Ascending aorta (tissue), 2 donors: ENCODE data around the gene CGB2. TPM values are rescaled to one million over a fixed set of nuclear protein-coding genes. Genes with fewer than 3 reads are reported as not detected.

Experiments
- DNase-seq, 2 donors: peaks; one replicate each; pipeline ENCODE4 v3.0.0-alpha.2; 2019; ENCODE audit warnings: low spot score in 2 of 2
- H3K27ac ChIP-seq, 2 donors: fragments of 200-600 bp; sonication (generic); one replicate each; pipeline ENCODE4 v1.5.1; 2016 to 2017; ENCODE audit warnings: mild to moderate bottlenecking in 1 of 2
- H3K27me3 ChIP-seq: fragments of 200-600 bp; sonication (generic); one replicate; pipeline ENCODE4 v1.5.1; 2017
- H3K36me3 ChIP-seq, 2 donors: fragments of 200-600 bp; sonication (generic); one replicate each; pipeline ENCODE4 v1.5.1; 2016
- H3K4me1 ChIP-seq, 2 donors: fragments of 200-600 bp; sonication (generic); one replicate each; pipeline ENCODE4 v1.5.1; 2016 to 2017; ENCODE audit warnings: mild to moderate bottlenecking in 1 of 2
- H3K4me3 ChIP-seq, 2 donors: fragments of 200-600 bp; sonication (generic); one replicate each; pipeline ENCODE4 v1.5.1; 2016 to 2017; ENCODE audit warnings: mild to moderate bottlenecking in 1 of 2
- H3K9me3 ChIP-seq, 2 donors: fragments of 200-600 bp; sonication (generic); one replicate each; pipeline ENCODE4 v1.5.1; 2016
- CTCF ChIP-seq, 3 experiments: fragments of 200-600 bp in 2 of 3; fragments of 450-650 bp in 1 of 3; sonication (generic) in 2 of 3; IDR thresholded peaks; one replicate each; pipeline ENCODE4 v1.5.1; 2016 to 2019; ENCODE audit warnings: antibody characterized with exemption in 3 of 3, mild to moderate bottlenecking in 1 of 3, moderate library complexity in 1 of 3
- intact Hi-C: fragments of 100-400 bp; cut with DNase I; formaldehyde crosslinking; loops from one replicate; pipeline ENCODE4 v1.15.1; 2023
- total RNA-seq: library from RNA; depleted of rRNA; stranded (reverse); fragments of >200 nt; gene quantifications from one replicate; pipeline ENCODE4 v1.1.0, GENCODE V29; 2016

Gene CGB2
- total RNA-seq, 1 donor from 2014 or later: not detected

- no peak for TF ChIP-seq CTCF (IDR thresholded peaks at IDR 0.05)
- Histone ChIP-seq H3K27ac (no peak overlapping the region), H3K4me3 (no peak overlapping the region), H3K9me3 (no peaks in the 10 kb centered on the region), H3K27me3 (peaks cover 10% of the 10 kb centered on the region), H3K36me3 (no peaks in the 10 kb centered on the region), H3K4me1 (peaks cover 0 to 3% of the 10 kb centered on the region in 2 donors)
- DNase-seq: no peak
- intact Hi-C loops: no loop called here
Observed at GRCh38 chr19:49067554-49067953, 35.9 kb downstream of the CGB2 start.

GRCh38 chr19:49069026-49069425 is 37.3 kb downstream of the CGB2 start:
- no peak overlapping the region for H3K4me3 ChIP-seq
- no peaks in the 10 kb centered on the region for H3K9me3 ChIP-seq
- intact Hi-C loops: no loop called here
- peaks cover 14% of the 10 kb centered on the region for H3K27me3 ChIP-seq
- H3K4me1 ChIP-seq: peaks cover 0 to 3% of the 10 kb centered on the region in 2 donors
- H3K36me3 ChIP-seq: no peaks in the 10 kb centered on the region
- H3K27ac ChIP-seq: no peak overlapping the region
- TF ChIP-seq CTCF (IDR thresholded peaks at IDR 0.05): no peak
- DNase-seq: no peak

- no peak for DNase-seq
- intact Hi-C loops: no loop called here
- Histone ChIP-seq H3K4me3 (no peak overlapping the region), H3K4me1 (no peaks in the 10 kb centered on the region), H3K9me3 (no peaks in the 10 kb centered on the region), H3K27me3 (peaks cover 14% of the 10 kb centered on the region), H3K27ac (no peak overlapping the region), H3K36me3 (no peaks in the 10 kb centered on the region)
- TF ChIP-seq CTCF (IDR thresholded peaks at IDR 0.05): no peak
Observed at GRCh38 chr19:49070416-49070815, 38.7 kb downstream of the CGB2 start.

GRCh38 chr19:49071860-49072547 is 40.3 kb downstream of the CGB2 start:
- Histone ChIP-seq H3K4me1 (no peaks in the 10 kb centered on the region), H3K4me3 (peak overlapping the region; percentile 12 to 19), H3K27ac (no peak overlapping the region), H3K27me3 (peaks cover 14% of the 10 kb centered on the region), H3K9me3 (no peaks in the 10 kb centered on the region), H3K36me3 (no peaks in the 10 kb centered on the region)
- DNase-seq: no peak
- no peak for TF ChIP-seq CTCF (IDR thresholded peaks at IDR 0.05)
- intact Hi-C loops: no loop called here

- H3K27me3 ChIP-seq: peaks cover 14% of the 10 kb centered on the region
- H3K4me1 ChIP-seq: no peaks in the 10 kb centered on the region
- intact Hi-C loops: no loop called here
- no peak for TF ChIP-seq CTCF (IDR thresholded peaks at IDR 0.05)
- DNase-seq: no peak
- no peak overlapping the region for H3K4me3 ChIP-seq
- no peaks in the 10 kb centered on the region for H3K36me3 ChIP-seq
- no peaks in the 10 kb centered on the region for H3K9me3 ChIP-seq
- no peak overlapping the region for H3K27ac ChIP-seq
Observed at GRCh38 chr19:49073514-49074378, 42.1 kb downstream of the CGB2 start.
